Urinary bladder (tissue), 4 donors: Measurements from ENCODE around the gene VTN. TPM values are rescaled to one million over a fixed set of nuclear protein-coding genes. Genes with fewer than 3 reads are reported as not detected.
A peak's percentile ranks its signal among the peaks of the same experiment; 100 is the strongest.

ENCODE experiments used
- DNase-seq: peaks from one replicate; pipeline ENCODE4 v3.0.0-alpha.2; 2015; ENCODE audit errors: extremely low spot score
- H3K27ac ChIP-seq: one replicate; pipeline ENCODE4 v1.5.1; 2013; ENCODE audit warnings: low read depth, mild to moderate bottlenecking, moderate library complexity
- H3K36me3 ChIP-seq: one replicate; pipeline ENCODE4 v1.6.1; 2013; ENCODE audit warnings: mild to moderate bottlenecking, moderate library complexity; ENCODE audit not compliant: insufficient read depth
- H3K4me1 ChIP-seq: one replicate; pipeline ENCODE4 v1.6.1; 2013; ENCODE audit warnings: mild to moderate bottlenecking, moderate library complexity; ENCODE audit not compliant: insufficient read depth
- H3K4me3 ChIP-seq: one replicate; pipeline ENCODE4 v1.5.1; 2013; ENCODE audit warnings: low read depth, low read length
- WGBS: extraction: QIAGEN DNeasy Blood & Tissue Kit; methylation state at CpG from one replicate; pipeline ENCODE4 v1.1.7; 2013; 5-methylcytosine and 5-hydroxymethylcytosine counted together
- polyA plus RNA-seq: library from polyadenylated mRNA; stranded (reverse); fragments of 200-250 nt; gene quantifications from one replicate; pipeline ENCODE4 v1.2.3, GENCODE V29; 2013
- total RNA-seq: library from RNA; depleted of rRNA; stranded (reverse); fragments of >200 nt; gene quantifications from one replicate; pipeline ENCODE4 v1.2.3, GENCODE V29; 2014
- donor health status: healthy with polysubstance abuse.
- donor health status: healthy.

The VTN gene
- total RNA-seq (1.1 TPM), polyA plus RNA-seq (7.4 TPM)

- peak within 1 kb of the TSS; percentile 49 for H3K4me3 ChIP-seq
- H3K27ac ChIP-seq = peak within 1 kb of the TSS; percentile 7
- H3K36me3 ChIP-seq = no peaks in the 10 kb centered on the region
- no peaks in the 10 kb centered on the region for H3K4me1 ChIP-seq
- DNase-seq = no peak
- WGBS = 28% methylated on average over 8 of the region's 8 CpGs
These were observed at the start of gene VTN for GRCh38 chr17:28370035-28370743. Gene VTN, minus strand, starts transcription at chr17:28370307. Its CDS starts 104 bp downstream, at chr17:28370203.

- 24% methylated on average over 13 of the region's 13 CpGs for WGBS
- H3K36me3 ChIP-seq = no peaks in the 10 kb centered on the region
- no peak overlapping the region for H3K4me3 ChIP-seq
- no peak overlapping the region for H3K27ac ChIP-seq
- no peak for DNase-seq
- no peaks in the 10 kb centered on the region for H3K4me1 ChIP-seq
These were observed 46.7 kb upstream of the VTN start for GRCh38 chr17:28416703-28417311.

- H3K4me1 ChIP-seq = no peaks in the 10 kb centered on the region
- DNase-seq = no peak
- no peak overlapping the region for H3K4me3 ChIP-seq
- H3K27ac ChIP-seq = no peak overlapping the region
- no peaks in the 10 kb centered on the region for H3K36me3 ChIP-seq
- WGBS = 90% methylated on average over 3 of the region's 3 CpGs
These were observed 45.8 kb upstream of the VTN start for GRCh38 chr17:28415886-28416285.

- H3K4me3 ChIP-seq = no peak overlapping the region
- no peaks in the 10 kb centered on the region for H3K4me1 ChIP-seq
- DNase-seq = no peak
- H3K27ac ChIP-seq = no peak overlapping the region
- 59% methylated on average over 7 of the region's 7 CpGs for WGBS
- no peaks in the 10 kb centered on the region for H3K36me3 ChIP-seq
These were observed 43.7 kb upstream of the VTN start for GRCh38 chr17:28413804-28414203.

- 74% methylated on average over 3 of the region's 3 CpGs for WGBS
- Histone ChIP-seq H3K36me3 (no peaks in the 10 kb centered on the region), H3K27ac (no peak overlapping the region), H3K4me1 (no peaks in the 10 kb centered on the region), H3K4me3 (no peak overlapping the region)
- DNase-seq = no peak
These were observed 42.0 kb upstream of the VTN start for GRCh38 chr17:28412099-28412498.

- WGBS = 87% methylated on average over 1 of the region's 1 CpG
These were observed 37.8 kb upstream of the VTN start for GRCh38 chr17:28407974-28408306.

GRCh38 chr17:28407130-28407973 is 37.2 kb upstream of the VTN start:
- peak; percentile 70 for DNase-seq
- 77% methylated on average over 5 of the region's 5 CpGs for WGBS
- Histone ChIP-seq H3K27ac (no peak overlapping the region), H3K36me3 (no peaks in the 10 kb centered on the region), H3K4me1 (no peaks in the 10 kb centered on the region), H3K4me3 (no peak overlapping the region)

More at GRCh38 chr17:28407974-28408306, 37.8 kb upstream of the VTN start:
- H3K36me3 ChIP-seq = no peaks in the 10 kb centered on the region
- no peak overlapping the region for H3K4me3 ChIP-seq
- no peak for DNase-seq
- no peak overlapping the region for H3K27ac ChIP-seq
- H3K4me1 ChIP-seq = no peaks in the 10 kb centered on the region

- no peak overlapping the region for H3K27ac ChIP-seq
- H3K4me3 ChIP-seq = peak overlapping the region; percentile 79
- WGBS = 21% methylated on average over 9 of the region's 9 CpGs
- DNase-seq = no peak
- H3K36me3 ChIP-seq = no peaks in the 10 kb centered on the region
- H3K4me1 ChIP-seq = no peaks in the 10 kb centered on the region
These were observed 36.3 kb upstream of the VTN start for GRCh38 chr17:28406473-28406814.

GRCh38 chr17:28405632-28406472 is 35.7 kb upstream of the VTN start, which contains the start of gene SLC46A1:
Gene SLC46A1, minus strand, starts transcription at chr17:28406212. Its CDS starts 98 bp downstream, at chr17:28406114.
- 1% methylated on average over 70 of the region's 70 CpGs for WGBS
- DNase-seq = no peak

GRCh38 chr17:28404812-28405570 is 34.9 kb upstream of the VTN start:
- Histone ChIP-seq H3K36me3 (no peaks in the 10 kb centered on the region), H3K4me1 (no peaks in the 10 kb centered on the region), H3K4me3 (peak overlapping the region; percentile 79), H3K27ac (no peak overlapping the region)
- no peak for DNase-seq
- 48% methylated on average over 33 of the region's 33 CpGs for WGBS

More at GRCh38 chr17:28405632-28406472, 35.7 kb upstream of the VTN start, which contains the start of gene SLC46A1:
- peak within 1 kb of the TSS; percentile 79 for H3K4me3 ChIP-seq
- no peaks in the 10 kb centered on the region for H3K36me3 ChIP-seq
- H3K4me1 ChIP-seq = no peaks in the 10 kb centered on the region
- H3K27ac ChIP-seq = no peak within 1 kb of the TSS

- Histone ChIP-seq H3K27ac (no peak overlapping the region), H3K36me3 (no peaks in the 10 kb centered on the region), H3K4me3 (no peak overlapping the region), H3K4me1 (no peaks in the 10 kb centered on the region)
- WGBS = 94% methylated on average over 5 of the region's 5 CpGs
- DNase-seq = no peak
These were observed 34.3 kb upstream of the VTN start for GRCh38 chr17:28404461-28404811.

- no peaks in the 10 kb centered on the region for H3K4me1 ChIP-seq
- no peak for DNase-seq
- WGBS = 79% methylated on average over 2 of the region's 2 CpGs
- H3K27ac ChIP-seq = no peak overlapping the region
- H3K4me3 ChIP-seq = no peak overlapping the region
- no peaks in the 10 kb centered on the region for H3K36me3 ChIP-seq
These were observed 33.9 kb upstream of the VTN start for GRCh38 chr17:28404007-28404406.

GRCh38 chr17:28402844-28403243 is 32.7 kb upstream of the VTN start:
- Histone ChIP-seq H3K4me1 (no peaks in the 10 kb centered on the region), H3K4me3 (no peak overlapping the region), H3K36me3 (no peaks in the 10 kb centered on the region), H3K27ac (no peak overlapping the region)
- WGBS = 85% methylated on average over 6 of the region's 6 CpGs
- DNase-seq = no peak
